Osteoblast (primary cell): ENCODE measurements around the gene PIP4K2C. TPM values are rescaled to one million over a fixed set of nuclear protein-coding genes. Genes with fewer than 3 reads are reported as not detected.
A peak's percentile ranks its signal among the peaks of the same experiment; 100 is the strongest.

Experiments used
- DNase-seq: peaks from one replicate; pipeline ENCODE4 v3.0.0; 2011; ENCODE audit warnings: low spot score, mixed read lengths; ENCODE audit not compliant: insufficient read length; ENCODE audit errors: missing footprints
- H2AFZ ChIP-seq: 2 replicates; pipeline ENCODE4 v1.6.0; 2011; ENCODE audit warnings: mild to moderate bottlenecking, low read length
- H3K27ac ChIP-seq: 2 replicates; pipeline ENCODE4 v1.5.1; 2011; ENCODE audit warnings: mild to moderate bottlenecking, low read depth, low read length, moderate library complexity
- H3K27me3 ChIP-seq: 2 replicates; pipeline ENCODE4 v1.6.0; 2012; ENCODE audit warnings: mild to moderate bottlenecking, control low read depth, inconsistent platforms, low read length, moderate library complexity; ENCODE audit not compliant: insufficient read depth
- H3K36me3 ChIP-seq: 2 replicates; pipeline ENCODE4 v1.5.1; 2011; ENCODE audit warnings: mild to moderate bottlenecking, low read length, control low read depth, moderate library complexity; ENCODE audit not compliant: insufficient read depth
- H3K4me1 ChIP-seq: 2 replicates; pipeline ENCODE4 v1.5.1; 2011; ENCODE audit warnings: mild to moderate bottlenecking, low read length, control low read depth, moderate library complexity; ENCODE audit not compliant: insufficient read depth
- H3K4me2 ChIP-seq: 2 replicates; pipeline ENCODE4 v1.6.0; 2011; ENCODE audit warnings: mild to moderate bottlenecking, low read length; ENCODE audit not compliant: insufficient read depth
- H3K4me3 ChIP-seq: fragments of 200-600 bp; sonication (generic); 3 replicates; pipeline ENCODE4 v1.5.1; 2012; ENCODE audit warnings: mild to moderate bottlenecking, low read length, inconsistent platforms; ENCODE audit not compliant: insufficient read depth
- H3K79me2 ChIP-seq: 2 replicates; pipeline ENCODE4 v1.6.0; 2012; ENCODE audit warnings: mild to moderate bottlenecking, low read length, control low read depth, inconsistent platforms; ENCODE audit not compliant: insufficient read depth
- H3K9me3 ChIP-seq: 2 replicates; pipeline ENCODE4 v1.5.1; 2011; ENCODE audit warnings: low read depth, low read length, control low read depth
- H4K20me1 ChIP-seq: 2 replicates; pipeline ENCODE4 v1.6.0; 2012; ENCODE audit warnings: mild to moderate bottlenecking, low read length, control low read depth; ENCODE audit not compliant: insufficient read depth
- total RNA-seq: library from RNA; depleted of rRNA; stranded (reverse); fragments of >200 nt; gene quantifications from 2 replicates; pipeline ENCODE4 v1.2.3, GENCODE V29; 2012
- TF ChIP-seq, protein P1 (sequence below): IDR thresholded peaks from 2 replicates; pipeline ENCODE4 v1.5.1; 2011; ENCODE audit warnings: mild to moderate bottlenecking, low read depth, low read length, moderate library complexity; ENCODE audit errors: extremely low read depth

Gene PIP4K2C
- total RNA-seq, 1 donor, result 36.6 TPM

DNA sequence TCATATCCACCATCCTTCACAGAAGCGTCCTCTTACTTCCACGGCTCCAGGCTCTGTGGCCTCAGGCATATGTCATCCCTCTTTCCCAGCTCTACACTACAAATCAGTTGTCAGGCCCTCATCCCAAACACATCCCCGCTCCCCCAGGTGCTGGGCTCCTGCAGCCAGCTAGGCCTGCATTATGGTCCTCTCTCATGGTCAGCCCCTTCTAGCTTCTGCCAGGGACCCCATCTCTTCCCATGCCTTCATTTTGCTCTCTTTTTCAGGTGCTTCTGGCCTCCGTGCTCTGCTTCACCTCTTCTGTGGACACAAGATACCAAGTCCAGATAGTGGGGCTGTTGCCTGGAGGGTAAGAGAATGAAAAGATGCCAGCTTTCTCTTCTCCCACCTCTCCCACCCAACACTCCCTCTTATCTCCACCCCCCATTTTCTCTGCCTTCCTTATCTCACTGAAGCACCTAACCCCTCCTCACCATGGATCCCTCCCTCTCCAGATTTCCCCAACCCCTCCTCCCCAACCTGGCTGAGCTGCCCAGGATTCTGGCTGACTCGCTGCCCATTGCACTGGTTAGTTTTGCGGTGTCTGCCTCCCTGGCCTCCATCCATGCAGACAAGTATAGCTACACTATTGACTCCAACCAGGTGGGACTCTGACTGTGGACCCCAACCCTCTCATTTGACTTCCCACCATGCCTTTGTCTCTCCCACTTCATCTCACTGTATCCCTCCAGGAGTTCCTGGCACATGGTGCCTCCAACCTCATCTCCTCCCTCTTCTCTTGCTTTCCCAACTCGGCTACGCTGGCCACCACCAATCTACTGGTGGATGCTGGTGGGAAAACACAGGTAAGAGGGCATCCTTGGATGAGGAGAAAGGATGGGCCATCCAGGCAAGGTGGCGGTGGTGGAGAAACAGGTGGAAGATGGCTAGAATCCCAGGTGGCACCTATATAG lies 31.6 kb downstream of the PIP4K2C start:
- Histone ChIP-seq H3K36me3 (no peaks in the 10 kb centered on the region), H4K20me1 (no peaks in the 10 kb centered on the region), H3K4me3 (no peak overlapping the region), H3K4me2 (no peak overlapping the region), H3K27me3 (peaks cover 52% of the 10 kb centered on the region), H3K9me3 (no peaks in the 10 kb centered on the region), H3K27ac (no peak overlapping the region), H3K4me1 (peaks cover 6% of the 10 kb centered on the region), H3K79me2 (no peaks in the 10 kb centered on the region), H2AFZ (no peak overlapping the region)
- TF ChIP-seq, protein P1, sequence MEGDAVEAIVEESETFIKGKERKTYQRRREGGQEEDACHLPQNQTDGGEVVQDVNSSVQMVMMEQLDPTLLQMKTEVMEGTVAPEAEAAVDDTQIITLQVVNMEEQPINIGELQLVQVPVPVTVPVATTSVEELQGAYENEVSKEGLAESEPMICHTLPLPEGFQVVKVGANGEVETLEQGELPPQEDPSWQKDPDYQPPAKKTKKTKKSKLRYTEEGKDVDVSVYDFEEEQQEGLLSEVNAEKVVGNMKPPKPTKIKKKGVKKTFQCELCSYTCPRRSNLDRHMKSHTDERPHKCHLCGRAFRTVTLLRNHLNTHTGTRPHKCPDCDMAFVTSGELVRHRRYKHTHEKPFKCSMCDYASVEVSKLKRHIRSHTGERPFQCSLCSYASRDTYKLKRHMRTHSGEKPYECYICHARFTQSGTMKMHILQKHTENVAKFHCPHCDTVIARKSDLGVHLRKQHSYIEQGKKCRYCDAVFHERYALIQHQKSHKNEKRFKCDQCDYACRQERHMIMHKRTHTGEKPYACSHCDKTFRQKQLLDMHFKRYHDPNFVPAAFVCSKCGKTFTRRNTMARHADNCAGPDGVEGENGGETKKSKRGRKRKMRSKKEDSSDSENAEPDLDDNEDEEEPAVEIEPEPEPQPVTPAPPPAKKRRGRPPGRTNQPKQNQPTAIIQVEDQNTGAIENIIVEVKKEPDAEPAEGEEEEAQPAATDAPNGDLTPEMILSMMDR, result no peak
- peak; percentile 36 for DNase-seq

DNA sequence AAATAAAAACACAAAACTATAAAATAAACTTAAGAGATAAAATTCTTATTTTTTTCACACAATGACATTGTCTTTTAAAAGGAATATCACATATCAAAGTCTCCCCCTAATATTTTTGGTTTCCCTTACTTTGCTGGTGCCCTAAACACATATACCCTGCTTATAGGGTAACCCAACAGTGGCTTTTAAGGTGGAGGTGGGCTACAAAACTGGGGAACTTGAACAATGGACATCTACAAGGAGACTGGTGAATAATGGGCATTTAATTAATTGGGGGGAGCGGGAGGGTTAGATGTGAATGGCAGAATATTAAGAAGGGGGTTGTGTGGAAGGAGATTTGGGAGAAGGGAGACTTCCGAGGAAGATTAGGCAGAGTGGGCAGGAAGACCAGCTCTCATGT lies 32.4 kb downstream of the PIP4K2C start:
- H3K36me3 ChIP-seq, result no peaks in the 10 kb centered on the region
- no peak overlapping the region for H3K27ac ChIP-seq
- DNase-seq, result peak; percentile 62
- TF ChIP-seq, protein P1, result no peak
- H3K9me3 ChIP-seq, result no peaks in the 10 kb centered on the region
- no peak overlapping the region for H3K4me3 ChIP-seq
- H3K4me2 ChIP-seq, result no peak overlapping the region
- H3K79me2 ChIP-seq, result no peaks in the 10 kb centered on the region
- H4K20me1 ChIP-seq, result no peaks in the 10 kb centered on the region
- peaks cover 6% of the 10 kb centered on the region for H3K4me1 ChIP-seq
- H2AFZ ChIP-seq, result no peak overlapping the region
- peaks cover 57% of the 10 kb centered on the region for H3K27me3 ChIP-seq

DNA sequence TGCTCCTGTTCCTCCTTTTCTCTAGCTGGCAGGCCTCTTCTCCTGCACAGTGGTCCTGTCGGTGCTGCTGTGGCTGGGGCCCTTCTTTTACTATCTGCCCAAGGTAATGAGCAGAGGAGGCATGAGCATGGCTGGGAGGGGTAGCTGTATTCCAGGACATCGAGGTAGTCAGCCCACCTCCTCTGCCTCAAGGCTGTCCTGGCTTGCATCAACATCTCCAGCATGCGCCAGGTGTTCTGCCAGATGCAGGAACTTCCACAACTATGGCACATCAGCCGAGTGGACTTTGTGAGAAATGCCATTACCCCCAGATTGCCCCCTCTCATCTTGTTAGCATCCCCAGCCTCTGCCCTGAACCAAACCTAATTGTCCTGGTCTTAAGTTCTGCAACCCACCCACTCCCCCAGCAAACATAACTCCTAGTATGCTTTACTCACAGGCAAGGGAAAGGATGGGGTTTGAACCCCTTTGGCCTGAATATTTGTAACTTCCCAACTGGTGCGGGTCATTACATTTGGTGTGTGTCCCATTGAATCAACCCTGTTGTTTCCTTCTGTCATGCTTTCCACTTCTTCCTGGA lies 32.9 kb downstream of the PIP4K2C start:
- H3K79me2 ChIP-seq, result no peaks in the 10 kb centered on the region
- H3K27me3 ChIP-seq, result peaks cover 60% of the 10 kb centered on the region

More for the DNA sequence above, 32.9 kb downstream of the PIP4K2C start:
- TF ChIP-seq, protein P1, result no peak
- Histone ChIP-seq H3K9me3 (no peaks in the 10 kb centered on the region), H3K27ac (no peak overlapping the region), H4K20me1 (no peaks in the 10 kb centered on the region), H3K4me3 (no peak overlapping the region), H3K4me1 (peaks cover 6% of the 10 kb centered on the region), H2AFZ (no peak overlapping the region), H3K4me2 (no peak overlapping the region), H3K36me3 (no peaks in the 10 kb centered on the region)
- peak; percentile 78 for DNase-seq
